HL-60/S4 treated with phorbol 12-myristate 13-acetate at 8.2 ng/mL for 4 days and 3 days (cell line): Measurements from ENCODE around the gene PPP1R1B.

Experiments
- in situ Hi-C: fragments of 300-500 bp; cut with MboI; formaldehyde crosslinking; loops from 2 replicates; pipeline ENCODE4 v1.15.0; 2022; ENCODE audit warnings: low sequenced_read_pairs

Gene PPP1R1B

GRCh38 chr17:39651923-39652586, 25.3 kb downstream of the PPP1R1B start:
- in situ Hi-C loops, result no loop called here

DNA sequence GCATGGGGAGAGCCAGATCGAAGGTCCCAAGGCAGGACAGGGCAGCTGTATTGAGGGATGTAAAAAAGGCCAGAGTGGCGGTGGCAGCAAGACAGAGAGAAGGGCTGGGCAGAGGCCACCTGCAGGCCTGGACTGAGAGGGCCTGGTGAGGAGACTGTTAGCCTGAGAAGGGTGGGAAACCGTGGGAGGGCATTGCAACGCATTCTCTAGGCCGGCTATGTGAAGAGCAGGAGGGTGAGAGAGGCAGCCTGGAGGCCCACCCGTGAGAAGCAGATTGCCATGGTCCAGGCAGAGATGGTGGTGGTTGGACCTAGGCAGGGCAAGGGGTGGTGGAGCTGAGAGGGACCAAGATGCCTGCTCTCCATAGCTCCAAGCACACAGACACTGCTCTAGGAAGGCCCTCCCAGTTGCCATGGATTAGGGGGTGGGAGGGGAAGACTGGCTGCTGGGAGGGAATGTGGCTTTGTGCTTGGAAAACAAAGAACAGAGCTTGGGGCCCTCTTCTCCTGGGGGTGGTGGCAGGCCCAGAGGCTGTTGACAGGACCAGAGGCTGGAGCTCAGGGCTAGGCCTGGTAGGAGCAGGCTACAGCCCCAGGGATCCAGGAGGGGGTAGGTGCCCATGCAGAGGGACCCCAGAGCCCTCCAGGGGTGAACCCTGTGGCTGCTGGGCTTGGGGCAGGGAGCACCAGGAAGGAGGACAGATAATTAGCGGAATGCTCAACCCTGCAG, 26.0 kb downstream of the PPP1R1B start:
- in situ Hi-C loops, result no loop called here

DNA sequence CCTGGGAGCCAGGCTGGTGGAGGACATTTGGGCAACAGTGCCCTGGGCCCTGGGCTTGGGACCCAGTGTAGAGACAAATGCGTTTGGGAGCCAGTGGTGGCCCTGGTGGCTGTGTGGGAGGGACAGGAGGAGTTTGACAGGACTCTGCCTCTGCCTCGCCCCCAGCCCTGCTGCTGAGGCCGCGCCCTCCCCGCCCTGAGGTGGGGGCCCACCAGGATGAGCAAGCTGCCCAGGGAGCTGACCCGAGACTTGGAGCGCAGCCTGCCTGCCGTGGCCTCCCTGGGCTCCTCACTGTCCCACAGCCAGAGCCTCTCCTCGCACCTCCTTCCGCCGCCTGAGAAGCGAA, 26.5 kb downstream of the PPP1R1B start:
- in situ Hi-C loops, result no loop called here

- in situ Hi-C loops, result no loop called here
Observed at GRCh38 chr17:39653662-39654331, 27.0 kb downstream of the PPP1R1B start.

- in situ Hi-C loops, result no loop called here
Observed at GRCh38 chr17:39655105-39655504, 28.4 kb downstream of the PPP1R1B start.

- in situ Hi-C loops, result no loop called here
Observed at GRCh38 chr17:39658346-39658745, 31.6 kb downstream of the PPP1R1B start.

GRCh38 chr17:39658760-39659159, 32.0 kb downstream of the PPP1R1B start:
- in situ Hi-C loops, result no loop called here

DNA sequence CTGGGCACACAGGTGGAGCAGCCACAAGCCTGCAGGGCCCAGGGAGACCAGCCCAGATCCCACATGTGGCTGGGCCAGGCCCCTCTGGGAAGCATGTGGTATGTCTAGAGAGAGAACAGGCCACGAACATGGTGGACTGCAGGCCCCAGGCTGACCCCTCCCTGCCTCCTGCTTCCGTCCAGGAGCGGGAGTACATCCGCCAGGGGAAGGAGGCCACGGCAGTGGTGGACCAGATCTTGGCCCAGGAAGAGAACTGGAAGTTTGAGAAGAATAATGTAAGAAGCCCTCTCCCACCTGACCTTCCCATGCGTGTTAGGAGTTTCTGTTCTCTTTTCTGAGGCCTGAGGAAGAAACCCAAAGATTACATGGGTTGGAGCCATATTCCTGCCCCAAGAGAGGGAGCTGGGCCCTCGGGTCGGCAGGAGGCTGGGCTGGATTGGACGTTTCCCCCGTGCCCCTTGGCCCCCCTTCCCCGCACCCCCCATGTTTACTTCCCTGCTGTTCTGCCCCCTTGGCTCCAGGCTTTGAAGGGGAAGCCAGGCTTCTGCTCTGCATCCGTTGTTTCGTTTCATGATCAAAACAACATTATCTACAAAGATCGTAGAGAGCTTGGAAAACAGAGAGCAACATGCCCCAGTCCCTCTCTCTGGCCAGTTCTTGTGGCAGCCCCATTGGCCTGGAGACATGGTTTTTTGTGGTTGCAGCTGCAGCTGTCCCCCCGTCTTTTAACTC, 32.7 kb downstream of the PPP1R1B start:
- in situ Hi-C loops, result no loop called here

GRCh38 chr17:39660011-39660360, 33.2 kb downstream of the PPP1R1B start:
- in situ Hi-C loops, result no loop called here

DNA sequence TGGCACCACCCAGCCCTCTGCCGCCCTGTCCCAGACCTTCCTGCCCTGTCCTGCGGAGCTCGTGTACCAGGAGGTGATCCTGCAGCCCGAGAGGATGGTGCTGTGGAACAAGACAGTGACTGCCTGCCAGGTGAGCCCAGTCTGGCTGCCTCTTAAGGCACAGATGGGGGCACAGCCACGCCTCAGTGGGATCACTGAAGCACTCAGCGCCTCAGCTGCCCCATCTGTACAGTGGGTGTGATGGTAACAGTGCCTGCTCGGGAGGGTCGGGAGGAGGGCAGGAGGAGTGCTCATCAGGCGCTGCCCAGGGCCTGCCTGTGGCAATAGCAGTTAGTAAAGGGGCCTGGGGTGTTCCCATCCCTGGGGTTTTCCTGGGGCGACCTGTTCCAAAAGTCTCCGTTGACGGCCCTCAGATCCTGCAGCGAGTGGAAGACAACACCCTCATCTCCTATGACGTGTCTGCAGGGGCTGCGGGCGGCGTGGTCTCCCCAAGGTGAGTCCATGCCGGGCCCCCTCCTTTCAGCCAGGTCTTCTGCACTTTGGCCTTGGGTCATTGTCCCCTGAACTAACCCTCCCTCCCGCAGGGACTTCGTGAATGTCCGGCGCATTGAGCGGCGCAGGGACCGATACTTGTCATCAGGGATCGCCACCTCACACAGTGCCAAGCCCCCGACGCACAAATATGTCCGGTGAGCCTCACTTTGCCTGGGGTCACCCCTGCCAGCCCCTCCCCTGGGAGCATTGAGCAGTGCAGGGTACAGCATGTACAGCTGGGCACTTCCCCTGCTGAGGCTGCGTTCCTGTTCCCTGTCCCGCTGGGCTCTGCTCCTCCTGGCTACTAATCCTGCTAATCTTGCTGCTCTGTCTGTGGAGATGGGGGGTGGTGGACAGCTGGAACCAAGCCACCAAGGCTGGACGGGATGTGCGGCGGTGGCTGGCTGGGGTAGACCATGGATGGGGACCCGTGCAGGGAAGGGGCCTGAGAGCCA, 33.9 kb downstream of the PPP1R1B start:
- in situ Hi-C loops, result no loop called here

DNA sequence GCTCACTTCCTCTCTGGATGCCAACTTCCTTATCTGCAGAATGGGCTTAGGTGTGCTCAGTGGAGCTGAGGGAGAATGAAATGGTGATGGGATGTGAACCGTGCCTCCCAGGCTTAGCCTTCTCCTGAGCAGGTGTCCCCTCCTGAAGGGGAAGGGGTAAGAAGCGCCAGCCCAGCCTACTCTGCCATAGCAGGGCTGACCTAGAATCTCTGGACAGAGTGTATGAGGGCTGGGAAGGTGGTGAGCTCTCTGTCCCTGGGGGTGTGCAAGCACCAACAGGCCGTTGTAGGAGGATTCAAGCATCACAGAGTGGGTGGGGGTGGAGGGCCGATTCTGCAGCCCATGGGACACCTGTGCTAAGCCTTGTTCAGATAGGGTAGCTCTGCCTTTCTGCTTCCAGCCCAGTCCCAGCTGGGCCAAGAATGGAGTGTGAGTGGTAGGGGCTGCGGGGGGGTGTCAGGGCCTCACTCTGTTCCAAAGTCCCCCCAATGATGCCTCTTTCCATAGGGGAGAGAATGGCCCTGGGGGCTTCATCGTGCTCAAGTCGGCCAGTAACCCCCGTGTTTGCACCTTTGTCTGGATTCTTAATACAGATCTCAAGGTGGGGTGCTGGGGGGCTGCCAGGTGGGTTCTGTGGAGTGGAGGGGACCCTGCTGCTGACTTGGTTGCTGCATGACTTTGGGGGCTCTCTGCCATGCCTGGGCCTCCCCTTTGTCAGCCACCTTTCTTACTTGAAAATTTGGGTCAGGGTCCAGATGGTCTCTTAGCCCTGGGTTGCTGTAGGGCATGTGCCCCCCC, 35.2 kb downstream of the PPP1R1B start:
- in situ Hi-C loops, result no loop called here

GRCh38 chr17:39662551-39663339, 36.0 kb downstream of the PPP1R1B start:
- in situ Hi-C loops, result no loop called here

GRCh38 chr17:39663340-39663687, 36.6 kb downstream of the PPP1R1B start:
- in situ Hi-C loops, result no loop called here

- in situ Hi-C loops, result no loop called here
Observed at GRCh38 chr17:39663688-39664580, 37.2 kb downstream of the PPP1R1B start.

DNA sequence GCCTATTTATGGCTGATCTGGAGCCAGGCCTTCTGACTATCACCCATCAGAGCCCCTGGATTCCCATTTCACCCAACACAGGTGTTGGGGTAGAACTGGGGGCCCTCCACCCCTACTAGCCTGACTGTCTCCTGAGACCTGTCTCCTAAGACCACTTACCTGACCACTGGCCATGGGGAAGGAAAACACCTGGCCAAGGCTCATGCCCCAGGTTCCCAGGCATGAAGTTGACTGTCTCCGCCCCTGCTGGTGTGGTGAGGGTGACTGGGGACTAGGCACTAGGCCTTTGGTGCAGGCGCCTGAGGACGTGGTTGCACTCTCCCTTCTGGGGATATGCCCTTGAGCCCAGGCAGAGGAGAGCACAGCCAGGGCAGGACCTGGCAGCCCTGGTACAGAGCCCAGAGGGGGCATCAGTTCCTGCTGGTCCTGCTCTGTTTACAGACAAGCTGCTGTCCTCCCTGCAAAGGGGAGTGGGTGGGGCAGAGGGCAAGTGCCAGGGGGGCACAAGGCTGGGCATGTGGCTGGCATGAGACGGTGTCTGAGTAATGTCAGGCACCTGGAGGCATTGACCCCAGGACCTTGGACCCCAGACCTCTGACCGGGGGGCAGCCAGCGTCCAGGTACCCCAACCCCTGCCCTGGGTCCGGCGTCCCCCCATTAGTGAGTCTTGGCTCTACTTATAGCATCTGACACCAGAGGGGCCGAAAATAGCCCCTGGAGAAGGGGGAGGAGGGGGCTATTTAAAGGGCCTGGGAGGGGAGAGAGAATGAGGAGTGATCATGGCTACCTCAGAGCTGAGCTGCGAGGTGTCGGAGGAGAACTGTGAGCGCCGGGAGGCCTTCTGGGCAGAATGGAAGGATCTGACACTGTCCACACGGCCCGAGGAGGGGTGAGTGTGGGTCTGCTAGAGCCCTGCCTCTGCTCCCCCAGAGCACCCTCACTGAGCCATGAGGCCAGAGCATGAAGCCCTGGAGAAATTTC, 38.1 kb downstream of the PPP1R1B start, which contains the start of gene TCAP:
TCAP (plus strand) TSS at position 769 of the 981 bp plus-strand sequence; CDS start at position 780, 11 bp downstream.
- in situ Hi-C loops, result no loop called here

GRCh38 chr17:39665642-39666224, 39.0 kb downstream of the PPP1R1B start:
- in situ Hi-C loops, result no loop called here
